ENCODE results near the gene FOXE3. TPM values are rescaled to one million over a fixed set of nuclear protein-coding genes. Genes with fewer than 3 reads are reported as not detected.

The FOXE3 gene
- total RNA-seq, 1 donor from 2014 or later, result not detected

GRCh38 chr1:47380699-47381098, 35.4 kb upstream of the FOXE3 start:
- Mint-ChIP-seq H3K36me3 (ENCODE audit: low read depth) (peaks cover 42% of the 10 kb centered on the region), H3K4me1 (no peaks in the 10 kb centered on the region), H3K27me3 (no peaks in the 10 kb centered on the region), H3K9me3 (no peaks in the 10 kb centered on the region), H3K4me3 (no peak overlapping the region), H3K27ac (no peak overlapping the region)
- ChIA-PET CTCF (interaction anchor here (0.8 kb wide), 1 partner anchor 8 kb away, joined by 4 read pairs; no protein-coding TSS in a partner anchor), POLR2A (no interaction called here)
- intact Hi-C loops (cut with micrococcal nuclease), result no loop called here
- no peak for DNase-seq
- ATAC-seq (ENCODE audit: low read depth), result no peak
- TF ChIP-seq CTCF (IDR thresholded peaks at IDR 0.05), result no peak

DNA sequence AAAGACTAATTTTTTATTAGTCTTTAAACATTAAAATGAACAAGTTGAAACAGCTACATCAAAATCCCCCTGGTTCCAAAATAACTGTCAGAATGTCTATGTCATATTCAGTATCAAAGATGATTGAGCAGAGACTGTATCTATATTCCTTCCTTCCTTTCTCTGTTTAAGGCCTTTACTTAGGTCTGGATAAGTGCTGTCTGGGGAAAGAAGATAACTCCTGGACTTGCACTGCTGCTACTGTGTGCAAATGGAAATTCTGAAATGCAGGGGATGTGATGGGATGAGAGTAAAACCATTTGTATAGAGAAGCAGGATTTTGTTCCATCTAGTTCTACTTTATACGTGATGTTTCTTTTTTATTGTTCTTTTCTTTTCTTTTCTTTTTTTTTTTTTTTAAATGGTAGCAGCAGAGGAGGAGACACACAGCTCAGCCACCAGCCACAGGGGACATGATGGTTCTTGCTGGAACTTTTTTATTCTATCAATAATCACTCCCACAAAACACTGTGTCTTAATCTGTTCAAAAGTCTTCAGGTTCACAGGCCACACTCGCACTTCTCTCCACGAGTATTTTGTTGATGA, 33.6 kb upstream of the FOXE3 start:
- no peak for TF ChIP-seq CTCF (IDR thresholded peaks at IDR 0.05)
- no peak for DNase-seq
- intact Hi-C loops (cut with micrococcal nuclease), result no loop called here
- H3K36me3 Mint-ChIP-seq (ENCODE audit: low read depth), result peaks cover 29% of the 10 kb centered on the region
- no peaks in the 10 kb centered on the region for H3K4me1 Mint-ChIP-seq
- no peak for ATAC-seq (ENCODE audit: low read depth)
- H3K4me3 Mint-ChIP-seq, result no peak overlapping the region
- no peaks in the 10 kb centered on the region for H3K27me3 Mint-ChIP-seq
- POLR2A ChIA-PET, result interaction anchor here (0.5 to 0.7 kb wide), 2 partner anchors 9 to 39 kb away, joined by 3 to 6 read pairs; no protein-coding TSS in a partner anchor
- H3K27ac Mint-ChIP-seq, result no peak overlapping the region
- no peaks in the 10 kb centered on the region for H3K9me3 Mint-ChIP-seq
- CTCF ChIA-PET, result no interaction called here

DNA sequence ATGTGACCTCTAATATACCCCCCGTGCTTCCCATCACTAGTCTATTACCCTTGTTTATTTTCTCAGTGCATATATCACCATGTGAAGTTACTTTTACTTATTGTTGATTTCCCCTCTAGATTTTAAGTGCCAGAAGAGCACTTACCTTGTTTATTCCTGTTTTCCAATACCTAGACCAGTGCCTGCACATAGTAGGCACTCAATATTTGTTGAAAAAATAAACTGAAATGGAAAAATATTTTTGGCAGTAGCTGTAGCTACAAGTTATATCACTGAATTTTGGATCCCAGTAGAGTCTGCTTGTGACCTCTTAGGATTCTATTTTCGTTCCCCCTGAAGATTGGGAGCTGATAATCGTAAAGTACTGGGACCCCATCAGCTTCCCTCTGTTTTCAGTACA, 32.0 kb upstream of the FOXE3 start:
- Mint-ChIP-seq H3K9me3 (no peaks in the 10 kb centered on the region), H3K4me3 (no peak overlapping the region), H3K27me3 (no peaks in the 10 kb centered on the region), H3K4me1 (no peaks in the 10 kb centered on the region), H3K27ac (no peak overlapping the region), H3K36me3 (ENCODE audit: low read depth) (peaks cover 18% of the 10 kb centered on the region)
- DNase-seq (no peak), ATAC-seq (ENCODE audit: low read depth) (no peak)
- POLR2A ChIA-PET, result no interaction called here
- intact Hi-C loops (cut with micrococcal nuclease), result no loop called here
- CTCF ChIA-PET, result interaction anchor here (1.0 to 1.3 kb wide), 2 partner anchors 121 to 342 kb away, joined by 3 read pairs; no protein-coding TSS in a partner anchor
- TF ChIP-seq CTCF (IDR thresholded peaks at IDR 0.05), result no peak

DNA sequence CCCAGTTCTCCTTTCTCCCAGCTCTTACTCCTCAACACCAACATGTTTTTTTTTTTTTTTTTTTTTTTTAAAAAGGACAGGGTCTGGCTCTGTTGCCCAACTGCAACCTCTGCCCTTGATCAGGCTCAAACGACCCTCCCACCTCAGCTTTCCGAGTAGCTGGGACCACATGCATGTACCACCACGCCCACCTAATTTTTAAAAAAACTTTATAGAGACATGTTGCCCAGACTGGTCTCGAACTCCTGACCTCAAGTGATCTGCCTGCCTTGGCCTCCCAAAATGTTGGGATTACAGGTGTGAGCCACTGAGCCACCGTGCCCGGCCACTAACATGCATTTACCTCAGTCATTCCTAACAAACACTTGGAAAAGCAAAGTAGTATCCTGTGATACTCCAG, 31.1 kb upstream of the FOXE3 start:
- ChIA-PET CTCF (interaction anchor here (0.9 to 1.3 kb wide), 2 partner anchors 192 to 341 kb away, joined by 3 read pairs; no protein-coding TSS in a partner anchor), POLR2A (no interaction called here)
- intact Hi-C loops (cut with micrococcal nuclease), result no loop called here
- no peaks in the 10 kb centered on the region for H3K9me3 Mint-ChIP-seq
- no peaks in the 10 kb centered on the region for H3K27me3 Mint-ChIP-seq
- H3K4me3 Mint-ChIP-seq, result no peak overlapping the region
- no peak overlapping the region for H3K27ac Mint-ChIP-seq
- TF ChIP-seq CTCF (IDR thresholded peaks at IDR 0.05), result no peak
- DNase-seq, result no peak
- H3K4me1 Mint-ChIP-seq, result no peaks in the 10 kb centered on the region
- peaks cover 11% of the 10 kb centered on the region for H3K36me3 Mint-ChIP-seq (ENCODE audit: low read depth)
- no peak for ATAC-seq (ENCODE audit: low read depth)

DNA sequence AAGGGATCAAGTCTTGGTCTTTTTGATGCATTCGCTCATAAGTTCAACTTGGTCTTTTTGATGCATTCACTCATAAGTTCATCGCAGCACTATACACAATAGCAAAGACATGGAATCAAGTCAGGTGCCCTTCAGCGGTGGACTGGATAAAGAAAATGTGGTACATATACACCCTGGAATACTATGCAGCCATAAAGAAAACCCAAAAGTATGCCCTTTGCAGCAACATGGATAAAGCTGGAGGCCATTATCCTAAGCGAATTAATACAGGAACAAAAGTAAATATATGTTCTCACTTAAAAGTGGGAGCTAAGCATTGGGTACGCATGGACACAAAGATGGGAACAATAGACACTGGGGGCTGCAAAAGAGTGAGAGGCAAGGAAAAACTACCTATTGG, 29.8 kb upstream of the FOXE3 start:
- CTCF ChIA-PET, result interaction anchor here (0.7 to 1.0 kb wide), 2 partner anchors 340 to 819 kb away, joined by 3 read pairs; no protein-coding TSS in a partner anchor
- Mint-ChIP-seq H3K9me3 (no peaks in the 10 kb centered on the region), H3K27me3 (peaks cover 4% of the 10 kb centered on the region), H3K4me1 (no peaks in the 10 kb centered on the region), H3K36me3 (ENCODE audit: low read depth) (peaks cover 7% of the 10 kb centered on the region), H3K4me3 (no peak overlapping the region), H3K27ac (no peak overlapping the region)
- ATAC-seq (ENCODE audit: low read depth) (no peak), DNase-seq (no peak)
- intact Hi-C loops (cut with micrococcal nuclease), result no loop called here
- no peak for TF ChIP-seq CTCF (IDR thresholded peaks at IDR 0.05)
- POLR2A ChIA-PET, result no interaction called here

Measured in activated B cell treated with CpG ODN at 0.5 μM for 24 hours (primary cell).